CD4-positive, alpha-beta T cell (primary cell): Measurements from ENCODE around the gene EIF1. TPM values are rescaled to one million over a fixed set of nuclear protein-coding genes. Genes with fewer than 3 reads are reported as not detected.

Experiments
- ATAC-seq: fragments of 200-7000 bp; cut with Tn5 transposase; one replicate; pipeline ENCODE4 v1.10.0; 2022; ENCODE audit warnings: mild to moderate bottlenecking; ENCODE audit not compliant: poor library complexity
- CTCF ChIA-PET: fragments of 350-600 bp; sonication (Branson Sonifier 250); formaldehyde crosslinking; loops from one replicate; lab custom pipeline; 2021; ENCODE audit warnings: antibody characterized with exemption, inconsistent platforms; lab: Charles Lee
- POLR2A ChIA-PET: fragments of 350-600 bp; sonication (Branson Sonifier 250); formaldehyde crosslinking; loops from one replicate; lab custom pipeline; 2021; ENCODE audit warnings: antibody characterized with exemption, inconsistent platforms; lab: Charles Lee
- DNase-seq, 14 experiments: peaks; one replicate each; pipeline ENCODE4 v3.0.0-alpha.2; 2013 to 2020; ENCODE audit warnings: mixed read lengths in 2 of 14
- H3K27ac ChIP-seq, 2 donors: one replicate each; pipeline versions ENCODE4 v1.5.1 to v1.7.0; 2013; ENCODE audit warnings: low read length in 2 of 2, low read depth in 1 of 2, mild to moderate bottlenecking in 1 of 2
- H3K27me3 ChIP-seq, 2 experiments: 1 replicate in 1 of 2; 2 replicates in 1 of 2; pipeline versions ENCODE4 v1.6.1 to v1.7.0; 2013; ENCODE audit warnings: low read length in 2 of 2, control low read depth in 1 of 2, mild to moderate bottlenecking in 1 of 2, moderate library complexity in 1 of 2; ENCODE audit not compliant: insufficient read depth in 2 of 2, control insufficient read depth in 1 of 2
- H3K36me3 ChIP-seq: one replicate; pipeline ENCODE4 v1.6.1; 2013; ENCODE audit warnings: low read length, control low read depth; ENCODE audit not compliant: insufficient read depth
- H3K4me1 ChIP-seq: one replicate; pipeline ENCODE4 v1.6.1; 2013; ENCODE audit warnings: low read length, control low read depth; ENCODE audit not compliant: insufficient read depth
- H3K4me3 ChIP-seq: one replicate; pipeline ENCODE4 v1.5.1; 2013; ENCODE audit warnings: mild to moderate bottlenecking, low read length, moderate library complexity
- H3K9me3 ChIP-seq, 2 experiments: 1 replicate in 1 of 2; 2 replicates in 1 of 2; pipeline versions ENCODE4 v1.6.1 to v1.7.0; 2013; ENCODE audit warnings: low read length in 2 of 2, mild to moderate bottlenecking in 2 of 2, control low read depth in 1 of 2, moderate library complexity in 1 of 2; ENCODE audit not compliant: control insufficient read depth in 1 of 2, insufficient read depth in 1 of 2
- H3K27ac Mint-ChIP-seq: one replicate; pipeline ENCODE4 v1.8.0; 2020; ENCODE audit warnings: mixed read lengths
- H3K27me3 Mint-ChIP-seq: one replicate; pipeline ENCODE4 v1.8.0; 2021; ENCODE audit warnings: mixed read lengths
- H3K36me3 Mint-ChIP-seq: one replicate; pipeline ENCODE4 v1.8.0; 2021; ENCODE audit warnings: low read depth, mixed read lengths
- H3K4me1 Mint-ChIP-seq: one replicate; pipeline ENCODE4 v1.8.0; 2021; ENCODE audit warnings: low read depth, mixed read lengths
- H3K4me3 Mint-ChIP-seq: one replicate; pipeline ENCODE4 v1.8.0; 2020; ENCODE audit warnings: mild to moderate bottlenecking, mixed read lengths
- H3K9me3 Mint-ChIP-seq: one replicate; pipeline ENCODE4 v1.8.0; 2020; ENCODE audit warnings: mixed read lengths
- intact Hi-C, 2 experiments: fragments of 100-400 bp; cut with DNase I in 1 of 2; cut with micrococcal nuclease in 1 of 2; formaldehyde crosslinking; loops; one replicate each; pipeline versions ENCODE4 v1.15.1 to v1.9.0; 2023 to 2025; cut with DNase I, micrococcal nuclease
- total RNA-seq, 174 experiments: library from RNA in 2 of 174; stranded (reverse) in 2 of 174; gene quantifications; one replicate each; pipeline ENCODE4 v1.2.3 and lab custom pipeline; 2021 to 2026
- TF ChIP-seq, protein P1 (sequence below): fragments of 200-600 bp; IDR thresholded peaks from one replicate; pipeline ENCODE4 v1.8.0; 2022; ENCODE audit warnings: antibody characterized with exemption, mild to moderate bottlenecking

The EIF1 gene
- total RNA-seq, 2 experiments from 2014 or later: 3,351 to 3,391 TPM

DNA sequence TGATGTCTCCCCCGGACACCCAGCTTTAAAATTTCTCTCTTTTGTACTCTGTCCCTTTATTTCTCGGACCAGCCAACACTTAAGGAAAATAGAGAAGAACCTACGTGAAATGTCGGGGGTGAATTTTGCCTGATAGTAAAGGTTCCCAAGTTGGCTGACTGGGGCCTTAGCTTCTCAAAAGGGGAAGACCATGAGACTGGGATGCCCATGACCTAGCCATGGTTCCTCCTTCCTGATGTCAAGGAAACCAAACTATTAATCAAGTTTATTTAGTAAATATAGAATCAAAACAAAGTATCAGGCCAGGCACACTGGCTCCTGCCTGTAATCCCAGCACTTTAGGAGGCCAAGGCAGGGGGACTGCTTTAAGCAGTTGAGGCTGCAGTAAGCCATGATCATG, 2.4 kb upstream of the EIF1 start:
- intact Hi-C loops: loop anchor here in 1 of 2 experiments (10.0 kb wide), 1 partner anchor 1041 kb away; the partner anchor contains the start of gene SMARCE1
- H3K27me3 Mint-ChIP-seq: peaks cover 10% of the 10 kb centered on the region
- no peak overlapping the region for H3K4me3 ChIP-seq
- DNase-seq: peak in 1 of 14 experiments; percentile 12
- H3K9me3 Mint-ChIP-seq: no peaks in the 10 kb centered on the region
- H3K27ac Mint-ChIP-seq: no peak overlapping the region
- TF ChIP-seq, protein P1, sequence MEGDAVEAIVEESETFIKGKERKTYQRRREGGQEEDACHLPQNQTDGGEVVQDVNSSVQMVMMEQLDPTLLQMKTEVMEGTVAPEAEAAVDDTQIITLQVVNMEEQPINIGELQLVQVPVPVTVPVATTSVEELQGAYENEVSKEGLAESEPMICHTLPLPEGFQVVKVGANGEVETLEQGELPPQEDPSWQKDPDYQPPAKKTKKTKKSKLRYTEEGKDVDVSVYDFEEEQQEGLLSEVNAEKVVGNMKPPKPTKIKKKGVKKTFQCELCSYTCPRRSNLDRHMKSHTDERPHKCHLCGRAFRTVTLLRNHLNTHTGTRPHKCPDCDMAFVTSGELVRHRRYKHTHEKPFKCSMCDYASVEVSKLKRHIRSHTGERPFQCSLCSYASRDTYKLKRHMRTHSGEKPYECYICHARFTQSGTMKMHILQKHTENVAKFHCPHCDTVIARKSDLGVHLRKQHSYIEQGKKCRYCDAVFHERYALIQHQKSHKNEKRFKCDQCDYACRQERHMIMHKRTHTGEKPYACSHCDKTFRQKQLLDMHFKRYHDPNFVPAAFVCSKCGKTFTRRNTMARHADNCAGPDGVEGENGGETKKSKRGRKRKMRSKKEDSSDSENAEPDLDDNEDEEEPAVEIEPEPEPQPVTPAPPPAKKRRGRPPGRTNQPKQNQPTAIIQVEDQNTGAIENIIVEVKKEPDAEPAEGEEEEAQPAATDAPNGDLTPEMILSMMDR: no peak
- ATAC-seq: no peak
- H3K36me3 Mint-ChIP-seq: peaks cover 31% of the 10 kb centered on the region
- H3K9me3 ChIP-seq: no peaks in the 10 kb centered on the region
- CTCF ChIA-PET: interaction anchor here (1.0 kb wide), 1 partner anchor 10 kb away, joined by 4 read pairs; no protein-coding TSS in a partner anchor
- H3K27me3 ChIP-seq: no peaks in the 10 kb centered on the region
- POLR2A ChIA-PET: no interaction called here
- no peak overlapping the region for H3K4me3 Mint-ChIP-seq
- no peak overlapping the region for H3K27ac ChIP-seq
- H3K36me3 ChIP-seq: peaks cover 22% of the 10 kb centered on the region
- peaks cover 33% of the 10 kb centered on the region for H3K4me1 Mint-ChIP-seq
- H3K4me1 ChIP-seq: peaks cover 36% of the 10 kb centered on the region

DNA sequence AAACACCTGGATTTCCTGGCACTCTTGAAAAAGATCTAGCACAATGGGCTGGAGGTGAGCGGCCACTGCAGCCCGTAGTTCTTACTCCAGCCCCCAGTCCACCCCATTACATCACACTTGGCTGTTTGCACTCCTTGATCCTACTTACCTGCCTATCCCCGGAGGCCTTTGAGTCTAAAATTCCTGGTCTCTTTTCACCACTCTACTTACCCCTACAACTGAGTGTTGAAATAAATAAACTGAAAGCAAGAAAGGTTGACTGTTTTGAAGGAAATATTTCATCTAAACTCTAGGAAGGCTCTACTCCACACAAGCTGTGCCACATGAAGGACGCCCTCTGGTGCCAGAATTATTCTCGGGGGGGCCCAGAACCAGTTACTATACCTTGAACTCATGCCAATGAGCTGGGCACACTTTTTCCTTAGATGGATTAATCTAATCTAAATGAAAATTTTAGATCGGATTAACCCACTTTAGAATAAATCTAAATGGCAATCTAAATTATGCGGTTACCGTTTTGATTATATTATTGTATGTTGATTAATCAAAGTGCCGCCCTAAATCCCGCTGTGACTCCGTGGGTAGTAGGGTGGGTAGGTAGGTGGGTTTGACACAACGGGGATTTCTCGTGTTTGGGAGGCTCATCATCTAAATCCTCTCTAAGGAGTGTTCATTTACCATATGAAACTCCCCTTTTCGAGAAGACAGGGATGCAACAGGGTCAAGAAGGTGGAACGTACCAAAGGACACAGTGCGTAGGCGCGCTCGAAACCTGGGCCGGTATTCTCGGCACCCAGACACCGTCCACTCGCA, 651 bp upstream of the EIF1 start:
- TF ChIP-seq, protein P1: peak; percentile 58
- no peaks in the 10 kb centered on the region for H3K9me3 ChIP-seq
- H3K4me3 Mint-ChIP-seq: peak overlapping the region; percentile 99
- POLR2A ChIA-PET: interaction anchor here (0.6 to 5.6 kb wide), 59 partner anchors 10 to 1796 kb away, joined by 3 to 373 read pairs (median 4); partner anchors contain the start of genes ACLY, BECN1, CNP and DHX8
- DNase-seq (peak; percentile 41 to 82 (median 62)), ATAC-seq (peak; percentile 9)
- peaks cover 49% of the 10 kb centered on the region for H3K36me3 Mint-ChIP-seq
- H3K9me3 Mint-ChIP-seq: no peaks in the 10 kb centered on the region
- peak overlapping the region; percentile 81 for H3K4me3 ChIP-seq
- H3K27me3 Mint-ChIP-seq: peaks cover 10% of the 10 kb centered on the region
- intact Hi-C loops: loop anchor here (1.0 to 10.0 kb wide), 4 partner anchors 9 to 1043 kb away; partner anchors contain the start of gene SMARCE1 (in 1 of the 2)
- H3K27ac Mint-ChIP-seq: peak overlapping the region; percentile 100
- peaks cover 49% of the 10 kb centered on the region for H3K4me1 Mint-ChIP-seq
- peaks cover 36% of the 10 kb centered on the region for H3K4me1 ChIP-seq
- H3K27ac ChIP-seq: peak overlapping the region; percentile 99 to 100
- no peaks in the 10 kb centered on the region for H3K27me3 ChIP-seq
- CTCF ChIA-PET: interaction anchor here (1.5 to 5.4 kb wide), 5 partner anchors 8 to 139 kb away, joined by 4 to 77 read pairs (median 33); no protein-coding TSS in a partner anchor
- peaks cover 39% of the 10 kb centered on the region for H3K36me3 ChIP-seq

DNA sequence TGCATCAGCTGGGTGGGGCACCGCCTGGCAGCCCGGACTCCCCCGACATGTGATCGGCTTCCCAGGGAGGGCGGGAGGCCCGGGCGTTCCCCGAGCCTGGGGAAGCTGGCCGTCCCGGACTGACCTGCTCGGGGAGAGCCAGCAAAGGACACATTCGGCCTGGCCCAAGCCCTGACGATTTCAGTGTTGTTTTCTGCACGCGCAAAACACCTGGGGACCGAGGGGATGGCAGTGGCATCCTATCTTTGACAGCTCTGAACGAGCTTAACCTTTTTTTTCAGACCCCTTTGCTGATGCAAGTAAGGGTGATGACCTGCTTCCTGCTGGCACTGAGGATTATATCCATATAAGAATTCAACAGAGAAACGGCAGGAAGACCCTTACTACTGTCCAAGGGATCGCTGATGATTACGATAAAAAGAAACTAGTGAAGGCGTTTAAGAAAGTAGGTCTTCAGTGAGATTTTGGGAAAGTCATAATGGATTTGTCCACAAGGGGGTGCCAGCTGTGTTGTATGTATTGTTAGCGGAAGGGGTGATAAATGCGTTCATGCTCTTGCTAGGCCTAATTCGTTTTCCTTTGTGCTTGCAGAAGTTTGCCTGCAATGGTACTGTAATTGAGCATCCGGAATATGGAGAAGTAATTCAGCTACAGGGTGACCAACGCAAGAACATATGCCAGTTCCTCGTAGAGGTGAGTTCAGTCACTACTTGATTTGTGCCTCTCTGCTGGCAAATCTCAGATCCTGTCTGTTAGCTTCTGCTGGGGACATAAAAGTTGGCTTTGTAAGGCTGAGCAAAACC, 1.0 kb downstream of the EIF1 start:
- Histone ChIP-seq H3K27ac (peak overlapping the region; percentile 99 to 100), H3K36me3 (peaks cover 53% of the 10 kb centered on the region), H3K27me3 (no peaks in the 10 kb centered on the region), H3K4me1 (peaks cover 36% of the 10 kb centered on the region), H3K4me3 (peak overlapping the region; percentile 81), H3K9me3 (no peaks in the 10 kb centered on the region)
- peaks cover 10% of the 10 kb centered on the region for H3K27me3 Mint-ChIP-seq
- H3K9me3 Mint-ChIP-seq: no peaks in the 10 kb centered on the region
- H3K27ac Mint-ChIP-seq: peak overlapping the region; percentile 100
- H3K36me3 Mint-ChIP-seq: peaks cover 63% of the 10 kb centered on the region
- H3K4me1 Mint-ChIP-seq: peaks cover 50% of the 10 kb centered on the region
- DNase-seq: peak in 9 of 14 experiments; percentile 28 to 83 (median 48)
- peak overlapping the region; percentile 99 for H3K4me3 Mint-ChIP-seq
- ChIA-PET CTCF (interaction anchor here (0.6 to 5.4 kb wide), 8 partner anchors 8 to 908 kb away, joined by 3 to 77 read pairs (median 6); no protein-coding TSS in a partner anchor), POLR2A (interaction anchor here (0.6 to 5.6 kb wide), 47 partner anchors 11 to 1794 kb away, joined by 3 to 373 read pairs (median 5); partner anchors contain the start of genes ACLY, CNP, DHX8 and JUP)
- TF ChIP-seq, protein P1: peak; percentile 79
- ATAC-seq: no peak
- intact Hi-C loops: loop anchor here (2.0 to 10.0 kb wide), 3 partner anchors 23 to 1045 kb away; partner anchors contain the start of gene SMARCE1 (in 1 of the 2)
